ENCODE data around the gene ARL15. TPM values are rescaled to one million over a fixed set of nuclear protein-coding genes. Genes with fewer than 3 reads are reported as not detected.

Gene ARL15
- total RNA-seq, 1 experiment from 2014 or later, result 6.9 TPM

DNA sequence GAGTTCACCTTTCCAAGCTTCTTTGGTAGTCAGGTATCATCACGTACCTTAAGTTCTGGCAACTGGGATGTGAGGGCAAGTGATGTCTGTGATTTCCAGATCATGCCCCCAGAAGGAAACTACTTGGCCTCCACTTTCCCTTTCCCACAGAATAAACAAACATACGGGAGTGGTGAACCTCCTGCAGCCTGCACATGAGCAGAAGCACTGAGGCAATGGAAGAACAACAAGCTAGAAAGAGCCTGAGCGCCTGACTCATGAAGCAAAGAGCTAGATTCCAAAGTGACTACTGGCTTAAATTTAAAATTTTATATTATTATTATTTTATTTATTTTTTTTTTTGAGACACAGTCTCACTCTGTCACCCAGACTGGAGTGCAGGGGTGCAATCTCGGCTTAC, 35.0 kb downstream of the ARL15 start:
- no peak for DNase-seq
- no peak for ATAC-seq
- ChIA-PET CTCF (no interaction called here), POLR2A (ENCODE audit: unreplicated experiment) (no interaction called here)
- Histone ChIP-seq H3K9me3 (ENCODE audit: low read length) (no peaks in the 10 kb centered on the region), H3K79me2 (ENCODE audit: low read length) (no peaks in the 10 kb centered on the region), H3K9ac (ENCODE audit: low read length) (no peak overlapping the region), H3K4me3 (ENCODE audit: low read length) (no peak overlapping the region), H3K36me3 (ENCODE audit: low read depth, low read length) (no peaks in the 10 kb centered on the region), H3K4me1 (ENCODE audit: insufficient read depth, low read length) (no peaks in the 10 kb centered on the region), H3K27ac (ENCODE audit: low read length) (no peak overlapping the region), H3K4me2 (ENCODE audit: low read length) (no peak overlapping the region), H2AFZ (ENCODE audit: low read length) (no peak overlapping the region), H3K27me3 (ENCODE audit: low read length) (no peaks in the 10 kb centered on the region), H3K9me2 (replicated peaks; ENCODE audit: low read length) (no peaks in the 10 kb centered on the region), H3F3A (ENCODE audit: low read length, unreplicated experiment) (no peaks in the 10 kb centered on the region), H4K20me1 (ENCODE audit: low read length) (no peaks in the 10 kb centered on the region)
- BruUV-seq (replicated peaks), result no TSS peak
- TF ChIP-seq EZH2 (IDR thresholded peaks at IDR 0.05; ENCODE audit: low read length, unreplicated experiment) (no peak), EZH2phosphoT487 (IDR thresholded peaks at IDR 0.05; ENCODE audit: borderline replicate concordance, low read length) (no peak), CTCF (conservative IDR thresholded peaks at IDR 0.05; ENCODE audit: low read depth, low read length) (no peak)
- intact Hi-C loops (cut with micrococcal nuclease), result no loop called here

DNA sequence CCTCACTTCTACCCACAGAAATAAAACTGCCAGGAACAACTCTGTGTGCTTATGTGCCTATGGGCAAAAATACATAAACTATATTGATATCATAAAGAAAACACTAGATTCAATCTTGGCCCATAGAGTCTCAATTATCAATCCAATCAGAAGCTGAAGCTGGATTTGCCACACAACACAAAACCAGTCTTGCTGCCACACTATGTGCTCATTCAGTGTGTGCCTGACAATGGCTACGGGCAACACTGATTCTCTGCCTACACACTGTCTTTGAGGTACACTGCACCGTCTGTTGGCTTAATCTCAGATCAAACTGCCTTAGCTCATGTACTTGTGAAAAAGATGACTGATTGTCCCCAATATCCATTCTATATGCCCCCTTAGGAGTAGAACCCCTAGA, 35.4 kb downstream of the ARL15 start:
- H2AFZ ChIP-seq (ENCODE audit: low read length), result no peak overlapping the region
- no peak overlapping the region for H3K27ac ChIP-seq (ENCODE audit: low read length)
- H3F3A ChIP-seq (ENCODE audit: low read length, unreplicated experiment), result no peaks in the 10 kb centered on the region
- CTCF ChIA-PET, result no interaction called here
- H4K20me1 ChIP-seq (ENCODE audit: low read length), result no peaks in the 10 kb centered on the region
- H3K4me2 ChIP-seq (ENCODE audit: low read length), result no peak overlapping the region
- H3K36me3 ChIP-seq (ENCODE audit: low read depth, low read length), result no peaks in the 10 kb centered on the region
- DNase-seq (no peak), ATAC-seq (no peak)
- H3K4me1 ChIP-seq (ENCODE audit: insufficient read depth, low read length), result no peaks in the 10 kb centered on the region
- intact Hi-C loops (cut with micrococcal nuclease), result no loop called here
- no peaks in the 10 kb centered on the region for H3K9me3 ChIP-seq (ENCODE audit: low read length)
- H3K79me2 ChIP-seq (ENCODE audit: low read length), result no peaks in the 10 kb centered on the region
- no peak for TF ChIP-seq EZH2 (IDR thresholded peaks at IDR 0.05; ENCODE audit: low read length, unreplicated experiment)
- no peak for TF ChIP-seq EZH2phosphoT487 (IDR thresholded peaks at IDR 0.05; ENCODE audit: borderline replicate concordance, low read length)
- no peak for TF ChIP-seq CTCF (conservative IDR thresholded peaks at IDR 0.05; ENCODE audit: low read depth, low read length)
- H3K9me2 ChIP-seq (replicated peaks; ENCODE audit: low read length), result no peaks in the 10 kb centered on the region
- POLR2A ChIA-PET (ENCODE audit: unreplicated experiment), result no interaction called here
- H3K27me3 ChIP-seq (ENCODE audit: low read length), result no peaks in the 10 kb centered on the region
- BruUV-seq (replicated peaks), result no TSS peak
- no peak overlapping the region for H3K9ac ChIP-seq (ENCODE audit: low read length)
- H3K4me3 ChIP-seq (ENCODE audit: low read length), result no peak overlapping the region

DNA sequence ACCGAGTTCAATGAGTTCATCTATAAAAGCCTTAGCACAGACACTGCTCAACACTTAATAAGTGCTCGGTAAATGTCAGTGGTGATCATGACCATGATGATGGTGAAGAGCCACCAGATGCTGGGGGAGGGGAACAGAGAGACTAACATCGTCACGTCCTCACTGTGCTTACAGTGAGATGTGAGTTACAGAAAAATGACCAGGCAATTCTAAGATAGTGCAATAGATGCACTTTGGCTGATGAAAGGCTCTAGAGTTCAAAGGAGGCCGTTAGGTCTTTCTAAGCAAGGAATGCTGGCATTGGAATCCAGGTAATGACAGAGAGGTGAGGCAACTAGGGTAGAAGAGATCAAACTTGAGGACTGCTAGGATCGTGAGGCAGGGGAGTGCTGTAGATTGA, 36.7 kb downstream of the ARL15 start:
- H2AFZ ChIP-seq (ENCODE audit: low read length), result no peak overlapping the region
- H3K4me1 ChIP-seq (ENCODE audit: insufficient read depth, low read length), result no peaks in the 10 kb centered on the region
- H3K9me3 ChIP-seq (ENCODE audit: low read length), result no peaks in the 10 kb centered on the region
- intact Hi-C loops (cut with micrococcal nuclease), result no loop called here
- no peaks in the 10 kb centered on the region for H3F3A ChIP-seq (ENCODE audit: low read length, unreplicated experiment)
- CTCF ChIA-PET, result no interaction called here
- POLR2A ChIA-PET (ENCODE audit: unreplicated experiment), result no interaction called here
- no peak overlapping the region for H3K27ac ChIP-seq (ENCODE audit: low read length)
- no peak overlapping the region for H3K9ac ChIP-seq (ENCODE audit: low read length)
- TF ChIP-seq EZH2 (IDR thresholded peaks at IDR 0.05; ENCODE audit: low read length, unreplicated experiment) (no peak), CTCF (conservative IDR thresholded peaks at IDR 0.05; ENCODE audit: low read depth, low read length) (no peak), EZH2phosphoT487 (IDR thresholded peaks at IDR 0.05; ENCODE audit: borderline replicate concordance, low read length) (no peak)
- no peaks in the 10 kb centered on the region for H3K27me3 ChIP-seq (ENCODE audit: low read length)
- no peaks in the 10 kb centered on the region for H3K36me3 ChIP-seq (ENCODE audit: low read depth, low read length)
- H3K4me3 ChIP-seq (ENCODE audit: low read length), result no peak overlapping the region
- ATAC-seq (no peak), DNase-seq (no peak)
- no peaks in the 10 kb centered on the region for H3K9me2 ChIP-seq (replicated peaks; ENCODE audit: low read length)
- H3K79me2 ChIP-seq (ENCODE audit: low read length), result no peaks in the 10 kb centered on the region
- BruUV-seq (replicated peaks), result no TSS peak
- no peaks in the 10 kb centered on the region for H4K20me1 ChIP-seq (ENCODE audit: low read length)
- no peak overlapping the region for H3K4me2 ChIP-seq (ENCODE audit: low read length)

All from PC-3 (cell line).